ENCODE measurements around the gene PHLDB2. TPM values are rescaled to one million over a fixed set of nuclear protein-coding genes. Genes with fewer than 3 reads are reported as not detected.

The PHLDB2 gene
- total RNA-seq, 4 donors from 2014 or later, result 81.6 to 171 (median 88.2) TPM

- TF ChIP-seq POLR2A (IDR thresholded peaks at IDR 0.05), result no peak
- no peak for TF ChIP-seq EP300 (IDR thresholded peaks at IDR 0.05)
- TF ChIP-seq CTCF (IDR thresholded peaks at IDR 0.05), result no peak
- no peak overlapping the region for H3K27ac ChIP-seq
- 45 to 46% methylated on average over 3 of the region's 3 CpGs for WGBS, 2 donors
These were observed 56.8 kb downstream of the PHLDB2 start for GRCh38 chr3:111915905-111916304.

DNA sequence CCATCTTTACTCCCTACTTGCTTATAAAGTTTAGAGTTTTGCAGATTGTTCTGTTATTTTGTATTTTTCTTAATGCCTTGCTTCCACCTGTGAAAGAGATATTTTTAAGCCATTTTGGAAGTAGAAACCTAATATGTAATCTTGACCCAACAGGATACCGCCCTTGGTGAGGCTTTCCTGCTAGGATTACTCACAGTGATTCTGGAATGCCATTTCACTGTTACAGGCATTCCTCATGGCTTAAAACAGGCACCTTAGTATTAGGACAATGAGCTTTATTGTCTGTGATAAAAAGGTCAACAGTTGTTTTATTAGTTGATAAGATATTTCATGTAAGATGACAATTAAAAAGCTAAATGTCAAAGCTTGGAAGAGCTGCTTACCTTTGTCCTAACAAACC, 58.2 kb downstream of the PHLDB2 start:
- H3K4me1 ChIP-seq, result peaks cover 0 to 25% (median 0%) of the 10 kb centered on the region in 4 donors
- H3K27me3 ChIP-seq, result no peaks in the 10 kb centered on the region
- no peaks in the 10 kb centered on the region for H3K9me3 ChIP-seq
- no peak overlapping the region for H3K27ac ChIP-seq
- DNase-seq (ENCODE audit: low spot score in 2 of 2), result no peak
- no peak overlapping the region for H3K4me3 ChIP-seq
- peaks cover 0 to 71% (median 0%) of the 10 kb centered on the region in 3 donors for H3K36me3 ChIP-seq
- TF ChIP-seq EP300 (IDR thresholded peaks at IDR 0.05), result no peak
- WGBS, 2 donors, result 64 to 76% methylated on average over 1 of the region's 1 CpG

More at GRCh38 chr3:111915905-111916304, 56.8 kb downstream of the PHLDB2 start:
- no peak for DNase-seq (ENCODE audit: low spot score in 2 of 2)
- H3K9me3 ChIP-seq, result no peaks in the 10 kb centered on the region
- H3K27me3 ChIP-seq, result no peaks in the 10 kb centered on the region
- H3K4me1 ChIP-seq, result peaks cover 0 to 37% (median 3%) of the 10 kb centered on the region in 4 donors
- peaks cover 0 to 57% (median 0%) of the 10 kb centered on the region in 3 donors for H3K36me3 ChIP-seq
- no peak overlapping the region for H3K4me3 ChIP-seq

- Histone ChIP-seq H3K27me3 (no peaks in the 10 kb centered on the region), H3K4me1 (peaks cover 0 to 28% (median 0%) of the 10 kb centered on the region in 4 donors), H3K36me3 (peaks cover 0 to 77% (median 0%) of the 10 kb centered on the region in 3 donors), H3K9me3 (no peaks in the 10 kb centered on the region), H3K4me3 (no peak overlapping the region), H3K27ac (no peak overlapping the region)
- WGBS, 2 donors, result 89 to 97% methylated on average over 9 of the region's 9 CpGs
- no peak for TF ChIP-seq EP300 (IDR thresholded peaks at IDR 0.05)
- TF ChIP-seq CTCF (IDR thresholded peaks at IDR 0.05), result no peak
- no peak for TF ChIP-seq POLR2A (IDR thresholded peaks at IDR 0.05)
- DNase-seq (ENCODE audit: low spot score in 2 of 2), result no peak
These were observed 60.5 kb downstream of the PHLDB2 start for GRCh38 chr3:111919370-111920065.

- H3K4me1 ChIP-seq, result peaks cover 0 to 26% (median 0%) of the 10 kb centered on the region in 4 donors
- no peak for TF ChIP-seq EP300 (IDR thresholded peaks at IDR 0.05)
- no peak for TF ChIP-seq CTCF (IDR thresholded peaks at IDR 0.05)
- TF ChIP-seq POLR2A (IDR thresholded peaks at IDR 0.05), result no peak
- DNase-seq (ENCODE audit: low spot score in 2 of 2), result no peak
- 64% methylated on average over 1 of the region's 1 CpG for WGBS, 2 donors
- H3K36me3 ChIP-seq, result peaks cover 0 to 67% (median 0%) of the 10 kb centered on the region in 3 donors
- no peaks in the 10 kb centered on the region for H3K27me3 ChIP-seq
- no peak overlapping the region for H3K27ac ChIP-seq
- H3K9me3 ChIP-seq, result no peaks in the 10 kb centered on the region
- H3K4me3 ChIP-seq, result no peak overlapping the region
These were observed 62.1 kb downstream of the PHLDB2 start for GRCh38 chr3:111921181-111921580.

GRCh38 chr3:111923095-111923771, 64.2 kb downstream of the PHLDB2 start:
- Histone ChIP-seq H3K27me3 (no peaks in the 10 kb centered on the region), H3K36me3 (peaks cover 0 to 57% (median 0%) of the 10 kb centered on the region in 3 donors), H3K9me3 (no peaks in the 10 kb centered on the region), H3K4me1 (peaks cover 0 to 39% (median 0%) of the 10 kb centered on the region in 4 donors), H3K4me3 (no peak overlapping the region), H3K27ac (no peak overlapping the region)
- no peak for TF ChIP-seq CTCF (IDR thresholded peaks at IDR 0.05)
- no peak for TF ChIP-seq POLR2A (IDR thresholded peaks at IDR 0.05)
- TF ChIP-seq EP300 (IDR thresholded peaks at IDR 0.05), result no peak
- no peak for DNase-seq (ENCODE audit: low spot score in 2 of 2)
- WGBS, 2 donors, result 24 to 46% methylated on average over 2 of the region's 2 CpGs
